ENCODE data around the gene RFK. TPM values are rescaled to one million over a fixed set of nuclear protein-coding genes. Genes with fewer than 3 reads are reported as not detected.

Gene RFK
- total RNA-seq, 1 donor from 2014 or later = 16.6 TPM

- no peak for DNase-seq (ENCODE audit: extremely low spot score, unreplicated experiment)
- TF ChIP-seq CTCF (IDR thresholded peaks at IDR 0.05) = no peak
- Mint-ChIP-seq H3K4me3 (ENCODE audit: unreplicated experiment) (no peak overlapping the region), H3K4me1 (ENCODE audit: unreplicated experiment) (no peaks in the 10 kb centered on the region), H3K27me3 (ENCODE audit: unreplicated experiment) (peaks cover 42% of the 10 kb centered on the region), H3K36me3 (ENCODE audit: unreplicated experiment) (no peaks in the 10 kb centered on the region), H3K27ac (ENCODE audit: unreplicated experiment) (no peak overlapping the region), H3K9me3 (ENCODE audit: unreplicated experiment) (no peaks in the 10 kb centered on the region)
Measured at GRCh38 chr9:76354221-76354620, 40.0 kb downstream of the RFK start.

- TF ChIP-seq CTCF (IDR thresholded peaks at IDR 0.05) = no peak
- H3K4me1 Mint-ChIP-seq (ENCODE audit: unreplicated experiment) = no peaks in the 10 kb centered on the region
- no peak overlapping the region for H3K4me3 Mint-ChIP-seq (ENCODE audit: unreplicated experiment)
- H3K9me3 Mint-ChIP-seq (ENCODE audit: unreplicated experiment) = no peaks in the 10 kb centered on the region
- H3K27ac Mint-ChIP-seq (ENCODE audit: unreplicated experiment) = no peak overlapping the region
- H3K36me3 Mint-ChIP-seq (ENCODE audit: unreplicated experiment) = no peaks in the 10 kb centered on the region
- no peak for DNase-seq (ENCODE audit: extremely low spot score, unreplicated experiment)
- peaks cover 39% of the 10 kb centered on the region for H3K27me3 Mint-ChIP-seq (ENCODE audit: unreplicated experiment)
Measured at GRCh38 chr9:76353280-76353679, 40.9 kb downstream of the RFK start.

GRCh38 chr9:76352026-76352620 is 42.1 kb downstream of the RFK start:
- Mint-ChIP-seq H3K9me3 (ENCODE audit: unreplicated experiment) (no peaks in the 10 kb centered on the region), H3K36me3 (ENCODE audit: unreplicated experiment) (no peaks in the 10 kb centered on the region), H3K27me3 (ENCODE audit: unreplicated experiment) (peaks cover 37% of the 10 kb centered on the region), H3K4me3 (ENCODE audit: unreplicated experiment) (no peak overlapping the region), H3K27ac (ENCODE audit: unreplicated experiment) (no peak overlapping the region), H3K4me1 (ENCODE audit: unreplicated experiment) (no peaks in the 10 kb centered on the region)
- no peak for TF ChIP-seq CTCF (IDR thresholded peaks at IDR 0.05)
- DNase-seq (ENCODE audit: extremely low spot score, unreplicated experiment) = no peak

GRCh38 chr9:76351006-76351405 is 43.2 kb downstream of the RFK start:
- no peak for DNase-seq (ENCODE audit: extremely low spot score, unreplicated experiment)
- H3K27ac Mint-ChIP-seq (ENCODE audit: unreplicated experiment) = no peak overlapping the region
- H3K9me3 Mint-ChIP-seq (ENCODE audit: unreplicated experiment) = no peaks in the 10 kb centered on the region

GRCh38 chr9:76349865-76350264 is 44.4 kb downstream of the RFK start:
- H3K4me3 Mint-ChIP-seq (ENCODE audit: unreplicated experiment) = no peak overlapping the region

More at GRCh38 chr9:76351006-76351405, 43.2 kb downstream of the RFK start:
- TF ChIP-seq CTCF (IDR thresholded peaks at IDR 0.05) = no peak
- H3K36me3 Mint-ChIP-seq (ENCODE audit: unreplicated experiment) = no peaks in the 10 kb centered on the region
- no peak overlapping the region for H3K4me3 Mint-ChIP-seq (ENCODE audit: unreplicated experiment)
- peaks cover 32% of the 10 kb centered on the region for H3K27me3 Mint-ChIP-seq (ENCODE audit: unreplicated experiment)
- no peaks in the 10 kb centered on the region for H3K4me1 Mint-ChIP-seq (ENCODE audit: unreplicated experiment)

More at GRCh38 chr9:76349865-76350264, 44.4 kb downstream of the RFK start:
- Mint-ChIP-seq H3K27me3 (ENCODE audit: unreplicated experiment) (peaks cover 31% of the 10 kb centered on the region), H3K4me1 (ENCODE audit: unreplicated experiment) (no peaks in the 10 kb centered on the region), H3K36me3 (ENCODE audit: unreplicated experiment) (no peaks in the 10 kb centered on the region), H3K27ac (ENCODE audit: unreplicated experiment) (no peak overlapping the region), H3K9me3 (ENCODE audit: unreplicated experiment) (no peaks in the 10 kb centered on the region)
- no peak for DNase-seq (ENCODE audit: extremely low spot score, unreplicated experiment)
- TF ChIP-seq CTCF (IDR thresholded peaks at IDR 0.05) = no peak

All from osteocyte (in vitro differentiated cells).